Measurements from ENCODE around the gene IRS2.

IRS2 gene

DNA sequence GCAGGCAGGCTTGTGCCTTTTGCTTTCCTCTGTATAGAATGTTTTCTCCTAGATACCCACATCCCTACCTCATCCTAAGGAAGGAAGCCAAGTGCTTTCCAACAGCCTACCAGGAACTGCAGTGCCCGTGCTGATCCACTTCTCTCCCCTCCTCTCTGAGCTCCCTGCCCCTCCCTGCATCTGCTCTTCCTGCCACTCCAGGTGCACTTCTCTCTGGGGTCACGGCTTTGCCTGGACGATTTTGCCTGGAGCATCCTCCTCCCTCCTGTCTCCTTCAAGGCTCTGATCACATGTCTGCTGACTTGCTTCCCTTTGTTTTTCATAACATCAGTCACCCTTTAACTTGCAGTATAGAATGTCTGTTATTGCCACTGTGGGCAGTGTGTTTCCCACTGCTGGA is 34.7 kb upstream of the IRS2 start:
- H3K27ac ChIP-seq, result no peak overlapping the region
- no peaks in the 10 kb centered on the region for H3K27me3 ChIP-seq (ENCODE audit: control insufficient read depth, insufficient read depth, low read length)
- TF ChIP-seq, protein P1, sequence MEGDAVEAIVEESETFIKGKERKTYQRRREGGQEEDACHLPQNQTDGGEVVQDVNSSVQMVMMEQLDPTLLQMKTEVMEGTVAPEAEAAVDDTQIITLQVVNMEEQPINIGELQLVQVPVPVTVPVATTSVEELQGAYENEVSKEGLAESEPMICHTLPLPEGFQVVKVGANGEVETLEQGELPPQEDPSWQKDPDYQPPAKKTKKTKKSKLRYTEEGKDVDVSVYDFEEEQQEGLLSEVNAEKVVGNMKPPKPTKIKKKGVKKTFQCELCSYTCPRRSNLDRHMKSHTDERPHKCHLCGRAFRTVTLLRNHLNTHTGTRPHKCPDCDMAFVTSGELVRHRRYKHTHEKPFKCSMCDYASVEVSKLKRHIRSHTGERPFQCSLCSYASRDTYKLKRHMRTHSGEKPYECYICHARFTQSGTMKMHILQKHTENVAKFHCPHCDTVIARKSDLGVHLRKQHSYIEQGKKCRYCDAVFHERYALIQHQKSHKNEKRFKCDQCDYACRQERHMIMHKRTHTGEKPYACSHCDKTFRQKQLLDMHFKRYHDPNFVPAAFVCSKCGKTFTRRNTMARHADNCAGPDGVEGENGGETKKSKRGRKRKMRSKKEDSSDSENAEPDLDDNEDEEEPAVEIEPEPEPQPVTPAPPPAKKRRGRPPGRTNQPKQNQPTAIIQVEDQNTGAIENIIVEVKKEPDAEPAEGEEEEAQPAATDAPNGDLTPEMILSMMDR (IDR thresholded peaks at IDR 0.05), result no peak
- H3K79me2 ChIP-seq, result no peaks in the 10 kb centered on the region
- H3K4me3 ChIP-seq (ENCODE audit: low read depth, low read length), result no peak overlapping the region
- H3K9me3 ChIP-seq (ENCODE audit: control insufficient read depth, low read length), result no peaks in the 10 kb centered on the region
- no peaks in the 10 kb centered on the region for H3K4me1 ChIP-seq
- H3K9ac ChIP-seq, result no peak overlapping the region
- H2AFZ ChIP-seq, result no peak overlapping the region
- H3K4me2 ChIP-seq (ENCODE audit: low read length), result no peak overlapping the region
- H3K36me3 ChIP-seq (ENCODE audit: control insufficient read depth, insufficient read depth, low read length), result no peaks in the 10 kb centered on the region

DNA sequence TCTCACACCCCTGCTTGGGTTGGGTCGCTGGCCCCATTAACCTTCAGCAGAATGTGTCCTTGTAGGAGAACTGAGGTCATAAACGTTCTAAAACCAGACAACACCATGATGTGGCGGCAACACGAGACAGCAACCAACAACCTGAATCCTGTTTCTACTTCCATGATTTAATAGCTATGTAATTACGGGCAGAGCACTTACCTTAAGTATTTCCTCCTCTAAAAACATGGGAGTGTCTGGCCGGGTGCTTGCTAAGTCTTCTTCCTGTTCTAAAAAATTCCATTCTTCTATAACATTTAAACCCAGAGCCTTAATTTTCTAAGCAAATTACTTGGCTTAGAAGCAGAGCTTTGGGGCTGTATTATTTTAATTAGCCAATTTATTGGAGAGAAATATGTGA is 33.5 kb upstream of the IRS2 start:
- no peaks in the 10 kb centered on the region for H3K27me3 ChIP-seq (ENCODE audit: control insufficient read depth, insufficient read depth, low read length)

DNA sequence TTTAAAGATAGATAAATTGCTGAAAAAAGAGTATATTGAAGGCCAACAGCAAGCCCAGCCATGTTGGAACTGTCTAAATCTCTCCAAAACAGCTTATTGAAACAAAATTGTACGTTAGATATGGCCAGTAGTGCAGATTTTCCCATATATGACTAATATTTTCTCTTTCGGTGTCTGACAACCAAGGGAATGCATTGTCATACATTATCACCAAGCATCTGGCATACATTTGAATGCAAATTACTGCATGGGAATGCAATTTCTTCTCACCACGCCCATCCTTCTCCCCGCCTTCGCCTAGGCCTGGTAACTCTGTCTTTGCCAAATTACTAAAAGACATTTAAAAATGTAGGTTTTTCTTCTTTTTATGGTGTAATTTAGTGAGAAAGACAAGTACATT is 32.5 kb upstream of the IRS2 start:
- Histone ChIP-seq H3K79me2 (no peaks in the 10 kb centered on the region), H3K36me3 (ENCODE audit: control insufficient read depth, insufficient read depth, low read length) (no peaks in the 10 kb centered on the region), H3K27me3 (ENCODE audit: control insufficient read depth, insufficient read depth, low read length) (no peaks in the 10 kb centered on the region), H3K4me3 (ENCODE audit: low read depth, low read length) (no peak overlapping the region), H3K27ac (no peak overlapping the region), H3K9ac (no peak overlapping the region), H3K4me1 (no peaks in the 10 kb centered on the region), H2AFZ (no peak overlapping the region), H3K9me3 (ENCODE audit: control insufficient read depth, low read length) (no peaks in the 10 kb centered on the region), H3K4me2 (ENCODE audit: low read length) (no peak overlapping the region)
- TF ChIP-seq, protein P1 (IDR thresholded peaks at IDR 0.05), result no peak

More for the DNA sequence above, 33.5 kb upstream of the IRS2 start:
- no peaks in the 10 kb centered on the region for H3K36me3 ChIP-seq (ENCODE audit: control insufficient read depth, insufficient read depth, low read length)
- H2AFZ ChIP-seq, result no peak overlapping the region
- H3K4me2 ChIP-seq (ENCODE audit: low read length), result no peak overlapping the region
- no peaks in the 10 kb centered on the region for H3K4me1 ChIP-seq
- H3K9me3 ChIP-seq (ENCODE audit: control insufficient read depth, low read length), result no peaks in the 10 kb centered on the region
- H3K9ac ChIP-seq, result no peak overlapping the region
- no peaks in the 10 kb centered on the region for H3K79me2 ChIP-seq
- H3K4me3 ChIP-seq (ENCODE audit: low read depth, low read length), result no peak overlapping the region
- TF ChIP-seq, protein P1 (IDR thresholded peaks at IDR 0.05), result no peak
- no peak overlapping the region for H3K27ac ChIP-seq

DNA sequence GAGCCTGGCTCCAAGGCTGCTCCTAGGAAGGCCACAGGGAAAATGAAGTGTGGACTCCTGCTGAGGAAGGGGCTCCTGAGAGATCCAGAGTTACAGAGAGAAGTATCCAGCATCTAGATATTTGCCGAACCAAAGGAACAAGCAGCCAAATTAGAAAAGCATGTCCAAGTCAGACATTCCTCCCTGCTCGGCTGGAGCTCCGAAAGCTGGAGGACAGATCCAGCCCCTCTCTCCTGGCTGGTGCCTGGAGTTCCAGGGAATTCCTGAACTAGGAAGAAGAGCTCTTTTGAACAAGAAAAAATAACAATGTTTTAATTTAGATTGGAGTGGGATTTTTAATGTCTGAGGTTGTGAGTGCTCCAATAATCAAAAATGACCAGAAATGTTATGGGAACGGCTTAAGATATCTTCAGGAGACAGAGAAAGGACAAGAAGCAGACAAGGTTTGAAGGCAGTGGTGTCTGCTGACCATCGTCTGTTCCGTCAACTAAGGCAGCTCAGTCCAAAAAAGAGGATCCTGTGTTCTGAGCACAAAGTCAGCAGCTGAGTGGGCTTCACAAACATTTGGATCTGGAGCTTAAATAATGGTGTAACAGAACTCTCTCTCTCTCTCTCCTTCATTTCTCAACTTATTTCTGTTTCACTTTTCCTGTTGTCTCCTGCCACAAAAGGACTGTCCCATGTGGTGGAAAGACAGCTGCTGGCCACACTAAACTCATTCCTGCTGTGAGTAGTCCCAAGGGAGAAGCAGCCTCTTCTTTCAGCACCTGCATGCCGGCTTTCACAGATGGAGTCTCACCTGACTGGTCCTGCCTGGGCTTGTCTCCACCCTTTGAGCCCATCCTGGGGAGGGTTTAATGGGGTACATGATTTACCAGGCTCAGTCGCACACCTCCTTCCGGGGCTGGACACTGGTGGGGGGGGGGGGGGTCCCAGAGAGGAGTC is 31.5 kb upstream of the IRS2 start:
- no peak overlapping the region for H3K4me3 ChIP-seq (ENCODE audit: low read depth, low read length)
- H3K27ac ChIP-seq, result no peak overlapping the region
- no peaks in the 10 kb centered on the region for H3K9me3 ChIP-seq (ENCODE audit: control insufficient read depth, low read length)
- H2AFZ ChIP-seq, result no peak overlapping the region
- TF ChIP-seq, protein P1 (IDR thresholded peaks at IDR 0.05), result no peak
- no peak overlapping the region for H3K4me2 ChIP-seq (ENCODE audit: low read length)
- H3K79me2 ChIP-seq, result no peaks in the 10 kb centered on the region
- no peaks in the 10 kb centered on the region for H3K36me3 ChIP-seq (ENCODE audit: control insufficient read depth, insufficient read depth, low read length)
- no peaks in the 10 kb centered on the region for H3K27me3 ChIP-seq (ENCODE audit: control insufficient read depth, insufficient read depth, low read length)
- H3K9ac ChIP-seq, result no peak overlapping the region
- no peaks in the 10 kb centered on the region for H3K4me1 ChIP-seq

DNA sequence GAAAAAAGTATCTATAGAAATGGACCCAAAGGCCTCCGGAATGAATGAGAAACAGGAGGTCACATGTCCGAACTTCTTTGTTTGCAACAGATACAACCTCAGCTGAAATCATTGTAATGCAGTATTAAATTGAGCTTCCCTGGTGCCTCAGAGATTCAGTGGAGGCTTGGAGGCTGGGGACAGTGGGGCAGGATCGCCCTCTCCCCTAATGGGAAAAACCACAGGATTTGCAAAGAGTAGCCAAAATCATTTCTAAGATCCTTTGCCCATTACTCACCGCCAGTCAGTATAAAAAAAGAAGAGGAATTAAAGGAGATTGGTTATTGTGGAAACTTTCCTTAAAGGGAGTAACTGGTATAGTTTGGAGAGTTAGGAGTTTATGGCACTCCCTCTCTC is 30.4 kb upstream of the IRS2 start:
- Histone ChIP-seq H3K79me2 (no peaks in the 10 kb centered on the region), H3K36me3 (ENCODE audit: control insufficient read depth, insufficient read depth, low read length) (no peaks in the 10 kb centered on the region), H3K9me3 (ENCODE audit: control insufficient read depth, low read length) (no peaks in the 10 kb centered on the region), H3K4me2 (ENCODE audit: low read length) (no peak overlapping the region), H3K4me3 (ENCODE audit: low read depth, low read length) (no peak overlapping the region), H3K4me1 (no peaks in the 10 kb centered on the region), H3K9ac (no peak overlapping the region), H3K27ac (no peak overlapping the region), H2AFZ (no peak overlapping the region), H3K27me3 (ENCODE audit: control insufficient read depth, insufficient read depth, low read length) (no peaks in the 10 kb centered on the region)
- TF ChIP-seq, protein P1 (IDR thresholded peaks at IDR 0.05), result no peak
